H9 (cell line): ENCODE data around the gene EPO. TPM values are rescaled to one million over a fixed set of nuclear protein-coding genes. Genes with fewer than 3 reads are reported as not detected.

ENCODE experiments used
- DNase-seq: peaks from one replicate; pipeline ENCODE4 v3.0.0-alpha.2; 2017
- H2AFZ ChIP-seq: one replicate; pipeline ENCODE4 v1.6.1; 2013; ENCODE audit warnings: mild to moderate bottlenecking, low read length, control low read depth, moderate library complexity
- H2AK5ac ChIP-seq: 2 replicates; pipeline ENCODE4 v1.6.1; 2013; ENCODE audit warnings: low read length, control low read depth, mixed read lengths; ENCODE audit not compliant: insufficient read length
- H2BK120ac ChIP-seq: one replicate; pipeline ENCODE4 v1.6.1; 2013; ENCODE audit warnings: low read depth, mild to moderate bottlenecking, low read length, control low read depth, inconsistent platforms; ENCODE audit not compliant: poor library complexity, severe bottlenecking
- H2BK12ac ChIP-seq: 2 replicates; pipeline ENCODE4 v1.6.1; 2013; ENCODE audit warnings: low read length, control low read depth, mixed read lengths, low read depth; ENCODE audit not compliant: insufficient read length
- H2BK15ac ChIP-seq: 2 replicates; pipeline ENCODE4 v1.6.1; 2013; ENCODE audit warnings: low read depth, low read length, control low read depth
- H2BK20ac ChIP-seq: one replicate; pipeline ENCODE4 v1.6.1; 2013; ENCODE audit warnings: low read depth, mild to moderate bottlenecking, low read length, control low read depth, inconsistent platforms; ENCODE audit not compliant: poor library complexity, severe bottlenecking
- H2BK5ac ChIP-seq: 2 replicates; pipeline ENCODE4 v1.6.1; 2013; ENCODE audit warnings: low read length, control low read depth, mixed read lengths; ENCODE audit not compliant: insufficient read length
- H3K14ac ChIP-seq: 2 replicates; pipeline ENCODE4 v1.6.1; 2013; ENCODE audit warnings: low read length, control low read depth; ENCODE audit not compliant: insufficient read depth
- H3K18ac ChIP-seq: 2 replicates; pipeline ENCODE4 v1.6.1; 2013; ENCODE audit warnings: low read depth, mild to moderate bottlenecking, mixed read lengths, low read length, control low read depth; ENCODE audit not compliant: insufficient read length
- H3K23ac ChIP-seq: 2 replicates; pipeline ENCODE4 v1.6.1; 2013; ENCODE audit warnings: low read length, control low read depth, mixed read lengths, low read depth; ENCODE audit not compliant: insufficient read length
- H3K23me2 ChIP-seq: 2 replicates; pipeline ENCODE4 v1.6.1; 2013; ENCODE audit warnings: low read depth, mild to moderate bottlenecking, mixed read lengths, low read length, control low read depth; ENCODE audit not compliant: insufficient read length, poor library complexity, severe bottlenecking
- H3K27ac ChIP-seq: 2 replicates; pipeline ENCODE4 v1.5.1; 2013; ENCODE audit warnings: low read length, control low read depth, mixed read lengths, low read depth; ENCODE audit not compliant: insufficient read length
- H3K27me3 ChIP-seq: 2 replicates; pipeline ENCODE4 v1.6.1; 2013; ENCODE audit warnings: low read length, control low read depth, inconsistent platforms; ENCODE audit not compliant: insufficient read depth
- H3K4ac ChIP-seq: 2 replicates; pipeline ENCODE4 v1.6.1; 2013; ENCODE audit warnings: low read depth, mild to moderate bottlenecking, control low read depth, inconsistent platforms, low read length, moderate library complexity
- H3K4me1 ChIP-seq: 2 replicates; pipeline ENCODE4 v1.6.1; 2013; ENCODE audit warnings: low read length, control low read depth, inconsistent platforms; ENCODE audit not compliant: insufficient read depth
- H3K4me2 ChIP-seq: 2 replicates; pipeline ENCODE4 v1.6.1; 2013; ENCODE audit warnings: low read length, control low read depth, mixed read lengths; ENCODE audit not compliant: insufficient read length, insufficient read depth
- H3K56ac ChIP-seq: 2 replicates; pipeline ENCODE4 v1.6.1; 2013; ENCODE audit warnings: low read depth, mild to moderate bottlenecking, mixed read lengths, low read length, control low read depth; ENCODE audit not compliant: insufficient read length
- H3K79me1 ChIP-seq: 2 replicates; pipeline ENCODE4 v1.6.1; 2013; ENCODE audit warnings: low read depth, mild to moderate bottlenecking, moderate library complexity, low read length, control low read depth, inconsistent platforms; ENCODE audit not compliant: insufficient read depth, poor library complexity, severe bottlenecking
- H3K79me2 ChIP-seq: 2 replicates; pipeline ENCODE4 v1.6.1; 2013; ENCODE audit warnings: low read length, control low read depth, inconsistent platforms; ENCODE audit not compliant: insufficient read depth
- H3K9ac ChIP-seq: 2 replicates; pipeline ENCODE4 v1.6.1; 2013; ENCODE audit warnings: low read length, control low read depth, mixed read lengths; ENCODE audit not compliant: insufficient read length; ENCODE audit errors: extremely low read depth
- H3K9me3 ChIP-seq: one replicate; pipeline ENCODE4 v1.6.1; 2013; ENCODE audit warnings: low read depth, low read length, inconsistent platforms; ENCODE audit not compliant: control insufficient read depth
- H3T11ph ChIP-seq: one replicate; pipeline ENCODE4 v1.6.1; 2013; ENCODE audit warnings: mild to moderate bottlenecking, low read length, control low read depth, inconsistent platforms
- H4K20me1 ChIP-seq: one replicate; pipeline ENCODE4 v1.6.1; 2013; ENCODE audit not compliant: control insufficient read depth, insufficient read length, insufficient read depth
- H4K5ac ChIP-seq: 2 replicates; pipeline ENCODE4 v1.6.1; 2013; ENCODE audit warnings: low read depth, mild to moderate bottlenecking, mixed read lengths, low read length, control low read depth; ENCODE audit not compliant: insufficient read length
- H4K8ac ChIP-seq: replicated peaks from 2 replicates; pipeline ENCODE4 v1.6.1; 2013; ENCODE audit warnings: low read length, control low read depth, mixed read lengths, low read depth; ENCODE audit not compliant: insufficient read length
- H4K91ac ChIP-seq: 2 replicates; pipeline ENCODE4 v1.6.1; 2013; ENCODE audit warnings: low read depth, mild to moderate bottlenecking, moderate library complexity, mixed read lengths, low read length, control low read depth; ENCODE audit not compliant: insufficient read length
- H3K27ac Mint-ChIP-seq, 3 experiments: 2 replicates in 2 of 3; 3 replicates in 1 of 3; pipeline ENCODE4 v1.8.0; 2020 to 2021; ENCODE audit warnings: mixed read lengths in 3 of 3, mild to moderate bottlenecking in 1 of 3, moderate library complexity in 1 of 3
- H3K27me3 Mint-ChIP-seq: 2 replicates; pipeline ENCODE4 v1.8.0; 2021; ENCODE audit warnings: low read depth, mild to moderate bottlenecking, moderate library complexity, mixed read lengths
- H3K36me3 Mint-ChIP-seq, 3 experiments: 2 replicates in 2 of 3; 3 replicates in 1 of 3; pipeline ENCODE4 v1.8.0; 2020 to 2021; ENCODE audit warnings: low read depth in 3 of 3, mixed read lengths in 3 of 3; ENCODE audit not compliant: insufficient read depth in 1 of 3
- H3K4me1 Mint-ChIP-seq, 2 experiments: 2 replicates each; pipeline ENCODE4 v1.8.0; 2020; ENCODE audit warnings: mixed read lengths in 2 of 2
- H3K4me3 Mint-ChIP-seq, 2 experiments: 2 replicates in 1 of 2; 3 replicates in 1 of 2; pipeline ENCODE4 v1.8.0; 2020 to 2021; ENCODE audit warnings: mild to moderate bottlenecking in 2 of 2, mixed read lengths in 2 of 2, moderate library complexity in 1 of 2
- H3K9me3 Mint-ChIP-seq, 2 experiments: 2 replicates in 1 of 2; 3 replicates in 1 of 2; pipeline ENCODE4 v1.8.0; 2020; ENCODE audit warnings: mild to moderate bottlenecking in 2 of 2, mixed read lengths in 2 of 2, moderate library complexity in 1 of 2
- WGBS: extraction: QIAGEN DNeasy Blood & Tissue Kit; methylation state at CpG from one replicate; pipeline ENCODE4 v1.1.7; 2013; ENCODE audit warnings: missing lambda C conversion rate, low lambda C conversion rate, mixed read lengths; ENCODE audit not compliant: insufficient read length; ENCODE audit errors: extremely low coverage; 5-methylcytosine and 5-hydroxymethylcytosine counted together
- total RNA-seq: library from RNA; stranded (reverse); gene quantifications from 2 replicates; pipeline ENCODE4 v1.2.1, GENCODE V29; 2021
- TF ChIP-seq, protein P1 (sequence below): fragments of 200-600 bp; sonication (generic); conservative IDR thresholded peaks from 3 replicates; pipeline ENCODE4 v1.8.0; 2021; ENCODE audit warnings: antibody characterized with exemption, mild to moderate bottlenecking

Gene EPO
- total RNA-seq, 1 experiment from 2014 or later = 0.44 TPM

GRCh38 chr7:100671353-100672327, 48.6 kb upstream of the EPO start:
- no peak overlapping the region for H3K27ac Mint-ChIP-seq
- no peaks in the 10 kb centered on the region for H3K4me1 ChIP-seq
- no peaks in the 10 kb centered on the region for H3K27me3 ChIP-seq
- H4K20me1 ChIP-seq = no peaks in the 10 kb centered on the region
- H2BK20ac ChIP-seq = no peak overlapping the region
- no peak overlapping the region for H2AFZ ChIP-seq
- no peak overlapping the region for H3K14ac ChIP-seq
- no peak overlapping the region for H3K4me2 ChIP-seq
- no peak overlapping the region for H3T11ph ChIP-seq
- H3K4me1 Mint-ChIP-seq = peaks cover 4 to 6% of the 10 kb centered on the region in 2 experiments; a peak in 3 of 4 replicates
- no peak overlapping the region for H2BK12ac ChIP-seq
- H4K8ac ChIP-seq = no peak overlapping the region
- H3K23ac ChIP-seq = no peak overlapping the region
- H3K79me1 ChIP-seq = no peaks in the 10 kb centered on the region
- H3K36me3 Mint-ChIP-seq = peaks cover 0 to 4% (median 3%) of the 10 kb centered on the region in 3 experiments; a peak in 3 of 7 replicates
- H2BK15ac ChIP-seq = no peak overlapping the region
- no CpG with 5 or more reads among the region's 18 CpGs for WGBS
- no peaks in the 10 kb centered on the region; a peak in 1 of 5 replicates for H3K9me3 Mint-ChIP-seq
- no peak overlapping the region for H3K27ac ChIP-seq
- H3K27me3 Mint-ChIP-seq = peaks cover 46% of the 10 kb centered on the region
- no peak overlapping the region for H2BK5ac ChIP-seq
- no peaks in the 10 kb centered on the region for H3K79me2 ChIP-seq
- H3K56ac ChIP-seq = no peak overlapping the region
- no peak overlapping the region for H4K5ac ChIP-seq
- no peaks in the 10 kb centered on the region for H3K9me3 ChIP-seq
- no peak overlapping the region for H3K4ac ChIP-seq
- no peak overlapping the region for H2BK120ac ChIP-seq
- H4K91ac ChIP-seq = no peak overlapping the region
- TF ChIP-seq, protein P1, sequence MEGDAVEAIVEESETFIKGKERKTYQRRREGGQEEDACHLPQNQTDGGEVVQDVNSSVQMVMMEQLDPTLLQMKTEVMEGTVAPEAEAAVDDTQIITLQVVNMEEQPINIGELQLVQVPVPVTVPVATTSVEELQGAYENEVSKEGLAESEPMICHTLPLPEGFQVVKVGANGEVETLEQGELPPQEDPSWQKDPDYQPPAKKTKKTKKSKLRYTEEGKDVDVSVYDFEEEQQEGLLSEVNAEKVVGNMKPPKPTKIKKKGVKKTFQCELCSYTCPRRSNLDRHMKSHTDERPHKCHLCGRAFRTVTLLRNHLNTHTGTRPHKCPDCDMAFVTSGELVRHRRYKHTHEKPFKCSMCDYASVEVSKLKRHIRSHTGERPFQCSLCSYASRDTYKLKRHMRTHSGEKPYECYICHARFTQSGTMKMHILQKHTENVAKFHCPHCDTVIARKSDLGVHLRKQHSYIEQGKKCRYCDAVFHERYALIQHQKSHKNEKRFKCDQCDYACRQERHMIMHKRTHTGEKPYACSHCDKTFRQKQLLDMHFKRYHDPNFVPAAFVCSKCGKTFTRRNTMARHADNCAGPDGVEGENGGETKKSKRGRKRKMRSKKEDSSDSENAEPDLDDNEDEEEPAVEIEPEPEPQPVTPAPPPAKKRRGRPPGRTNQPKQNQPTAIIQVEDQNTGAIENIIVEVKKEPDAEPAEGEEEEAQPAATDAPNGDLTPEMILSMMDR = no peak
- no peak for DNase-seq
- H3K4me3 Mint-ChIP-seq = no peak overlapping the region
- H3K18ac ChIP-seq = no peak overlapping the region
- H2AK5ac ChIP-seq = no peak overlapping the region
- H3K23me2 ChIP-seq = peaks cover 20% of the 10 kb centered on the region
- H3K9ac ChIP-seq = no peak overlapping the region
